Forelimb muscle (tissue), 1 donor: ENCODE data around the gene ZNF548. TPM values are rescaled to one million over a fixed set of nuclear protein-coding genes. Genes with fewer than 3 reads are reported as not detected.
"Not testable (repeated sequence)": the region's sequence is repeated elsewhere in the genome, so short reads cannot be mapped to it uniquely, and the experiment has no call there.

Experiments used
- DNase-seq: peaks from one replicate; pipeline ENCODE4 v3.0.0-alpha.2; 2013; ENCODE audit warnings: low read depth
- polyA plus RNA-seq: library from polyadenylated mRNA; unstranded; fragments of 120-200 nt; gene quantifications from one replicate; pipeline ENCODE4 v1.2.1, GENCODE V29; 2013; ENCODE audit not compliant: insufficient read length

Gene ZNF548
- 20.9 TPM for polyA plus RNA-seq

DNA sequence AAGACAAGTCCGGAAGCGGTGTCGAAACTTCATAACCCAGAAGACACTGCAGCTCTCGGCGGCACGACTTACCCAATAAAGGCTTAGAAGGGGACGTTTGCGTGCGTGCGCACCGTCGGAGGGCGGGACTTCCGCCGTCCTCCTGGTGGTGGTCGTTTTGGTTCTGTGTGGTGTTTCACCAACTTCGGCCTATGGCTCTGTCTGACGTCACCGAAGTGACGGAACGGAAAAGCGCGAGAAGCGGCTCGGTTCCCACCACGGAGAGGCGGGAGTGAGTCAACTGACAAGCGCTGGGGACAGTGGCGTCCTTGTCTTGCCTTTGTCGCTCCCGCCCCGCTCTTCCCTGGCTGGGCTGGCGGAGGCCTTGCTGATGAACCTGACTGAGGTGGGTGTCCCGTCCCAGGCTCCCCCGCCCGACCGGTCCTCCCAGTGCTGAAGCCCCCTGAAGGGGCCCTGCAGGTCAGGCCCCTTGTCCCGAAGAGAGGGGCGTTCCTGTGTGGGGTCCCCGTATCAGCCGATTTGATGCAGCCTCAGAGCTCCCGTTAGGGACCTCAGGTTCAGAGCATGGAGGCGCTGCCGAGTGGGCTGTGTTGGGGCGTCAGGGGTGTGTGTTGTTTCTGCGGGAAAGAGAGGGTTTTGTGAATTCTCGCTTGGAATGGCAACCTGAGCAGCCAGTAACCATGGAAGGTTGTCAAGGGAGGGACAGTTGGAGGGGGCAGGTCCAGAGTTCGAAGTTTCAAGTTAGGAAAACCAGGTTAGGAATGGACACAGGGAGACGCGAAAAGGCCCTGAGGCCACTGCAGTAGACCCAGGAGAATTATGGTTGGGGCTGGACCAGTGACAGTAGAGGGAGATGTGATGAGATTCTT, at the start of gene ZNF548:
TSS of gene ZNF548 (plus strand) at position 125 of the 869 bp plus-strand sequence. CDS start at position 371, 246 bp downstream.
- DNase-seq = peak; percentile 97

DNA sequence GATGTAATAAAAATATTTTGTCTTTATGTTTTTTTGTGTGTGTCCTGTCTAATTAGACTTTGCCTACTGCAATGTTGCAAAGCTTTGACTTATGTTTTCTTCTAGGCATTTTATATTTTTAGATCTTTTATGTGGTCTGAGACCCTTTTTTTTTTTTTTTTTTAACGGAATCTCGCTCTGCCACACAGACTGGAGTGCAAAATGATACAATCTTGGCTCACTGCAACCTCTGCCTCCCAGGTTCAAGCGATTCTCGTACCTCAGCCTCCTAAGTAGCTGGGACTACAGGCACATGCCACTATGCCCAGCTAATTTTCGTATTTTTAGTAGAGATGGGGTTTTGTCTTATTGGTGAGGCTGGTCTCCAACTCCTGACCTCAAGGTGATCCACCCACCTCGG, 47.1 kb upstream of the ZNF548 start:
- no peak for DNase-seq

- no peak for DNase-seq
Observed at GRCh38 chr19:57348136-57348535, 41.5 kb upstream of the ZNF548 start.

DNA sequence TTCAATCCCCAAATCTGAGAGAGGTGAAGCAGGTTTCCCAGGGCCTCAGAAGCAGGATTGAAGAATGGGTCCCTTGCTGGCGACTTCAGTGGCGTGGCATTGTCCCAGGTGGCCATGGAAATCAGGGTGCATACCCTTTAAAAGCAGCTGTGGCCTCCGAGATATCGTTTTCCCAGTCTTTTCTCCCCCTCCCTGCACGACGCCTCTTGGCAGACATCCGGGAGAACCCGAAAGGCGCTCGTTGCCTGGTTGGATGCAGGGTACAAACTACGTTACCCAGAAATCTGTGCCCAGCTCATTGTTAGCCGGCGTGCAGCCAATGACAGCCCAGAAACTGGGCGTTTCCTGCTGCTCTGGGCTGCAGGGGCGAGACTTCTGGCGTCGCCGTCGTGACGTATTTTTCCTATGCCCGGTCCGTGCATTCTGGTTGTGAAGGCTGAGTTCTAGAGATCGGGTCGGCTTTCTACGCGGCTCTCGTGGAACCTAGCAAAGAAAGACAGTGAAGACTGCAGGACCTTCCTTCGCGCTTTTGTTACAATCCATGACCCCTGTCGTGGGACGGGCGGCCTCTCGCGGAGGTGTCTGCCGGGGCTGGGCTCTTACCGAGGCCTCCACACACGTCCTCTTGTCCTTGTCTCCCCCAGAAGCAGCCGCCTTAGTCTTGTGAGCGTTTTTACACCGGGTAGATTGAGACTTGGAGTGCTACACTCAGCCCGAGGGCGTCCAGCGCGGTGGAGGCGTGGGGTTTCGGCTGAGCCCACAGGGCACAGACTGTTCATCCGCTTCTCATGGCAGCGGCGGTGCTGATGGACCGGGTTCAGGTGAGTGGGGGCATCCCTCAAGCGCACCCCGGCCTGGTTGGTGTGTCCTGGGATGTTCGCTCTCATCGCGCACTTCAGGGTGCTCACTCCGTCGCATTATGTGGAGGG, 38.5 kb upstream of the ZNF548 start, which contains the start of gene ZNF304:
TSS of gene ZNF304 (plus strand) at position 395 of the 929 bp plus-strand sequence. CDS start at position 789, 394 bp downstream.
- DNase-seq = peak; percentile 93

GRCh38 chr19:57351867-57352266, 37.8 kb upstream of the ZNF548 start:
- no peak for DNase-seq

DNA sequence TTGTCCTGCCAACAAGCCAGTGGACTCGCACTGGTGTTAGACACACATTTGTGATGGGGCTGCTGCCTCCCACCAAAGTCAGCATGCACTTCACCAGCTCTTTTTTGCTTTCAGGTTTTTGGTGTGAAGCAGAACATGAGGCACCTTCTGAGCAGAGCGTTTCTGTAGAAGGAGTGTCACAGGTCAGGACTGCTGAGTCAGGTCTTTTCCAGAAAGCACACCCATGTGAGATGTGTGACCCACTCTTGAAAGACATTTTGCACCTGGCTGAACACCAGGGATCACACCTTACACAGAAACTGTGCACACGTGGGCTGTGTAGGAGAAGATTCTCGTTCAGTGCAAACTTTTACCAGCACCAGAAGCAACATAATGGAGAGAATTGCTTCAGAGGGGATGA, 33.7 kb upstream of the ZNF548 start:
- DNase-seq = no peak

GRCh38 chr19:57357406-57357805, 32.2 kb upstream of the ZNF548 start:
- DNase-seq = no peak

DNA sequence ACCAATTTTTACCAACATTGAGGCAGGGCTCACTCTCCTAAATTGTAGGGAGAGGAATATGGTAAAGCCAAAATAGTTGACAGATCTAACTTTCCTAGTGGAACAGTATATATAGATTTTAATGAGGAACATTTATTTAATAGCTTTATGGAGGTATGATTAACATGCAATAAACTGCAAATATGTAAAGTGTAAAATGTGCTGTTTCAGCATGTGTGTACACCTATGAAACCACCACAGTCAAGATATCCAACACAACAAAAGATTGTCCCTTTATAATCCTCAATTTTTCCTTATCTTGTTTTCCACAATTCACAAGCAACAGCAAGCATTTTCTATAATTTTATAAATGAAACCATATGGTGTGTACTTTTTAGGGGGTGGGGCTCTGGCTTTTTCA, 30.4 kb upstream of the ZNF548 start:
- DNase-seq = no peak

GRCh38 chr19:57362419-57362818, 27.2 kb upstream of the ZNF548 start:
- DNase-seq = no peak

DNA sequence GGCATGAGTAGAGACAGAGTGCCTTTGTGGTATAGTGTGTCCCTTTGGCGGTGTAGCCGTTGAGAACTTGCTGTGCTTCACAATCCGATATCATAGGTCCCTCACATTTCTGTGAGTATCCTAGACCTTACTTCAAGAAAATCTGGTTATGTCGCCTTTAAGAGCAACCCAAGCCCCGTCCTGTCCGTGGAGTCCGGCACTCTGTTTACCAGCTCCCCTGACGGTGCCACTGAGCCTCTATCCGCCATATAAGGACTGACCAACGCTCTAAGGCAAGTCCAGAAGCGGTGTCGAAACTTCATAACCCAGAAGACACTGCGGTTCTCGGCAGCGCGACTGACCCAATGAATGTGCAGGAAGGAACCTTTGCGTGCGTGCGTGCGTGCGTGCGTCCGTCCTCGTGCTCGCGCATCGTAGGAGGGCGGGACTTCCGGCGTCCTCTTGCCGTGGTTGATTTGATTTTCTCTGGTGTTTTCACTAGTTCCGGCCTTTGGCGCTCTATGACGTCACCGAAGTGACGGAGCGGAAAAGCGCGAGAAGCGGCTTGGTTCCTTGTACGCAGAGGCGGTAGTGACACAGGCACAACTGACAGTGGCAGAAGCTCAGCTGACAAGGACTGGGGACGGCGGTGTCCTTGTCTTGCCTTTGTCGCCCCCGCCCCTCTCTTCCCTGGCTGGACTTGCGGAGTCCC, 26.5 kb upstream of the ZNF548 start, which contains the start of the genes TRAPPC2B and ZNF547:
TSS of gene TRAPPC2B (plus strand) at position 555 of the 691 bp plus-strand sequence. CDS start 1,283 bp downstream, outside the sequence.
TSS of gene ZNF547 (plus strand) at position 555 of the 691 bp plus-strand sequence. CDS start 5,005 bp downstream, outside the sequence.
- peak; percentile 98 for DNase-seq

- DNase-seq = no peak
Observed at GRCh38 chr19:57363688-57364181, 25.9 kb upstream of the ZNF548 start.

GRCh38 chr19:57366776-57367175, 22.9 kb upstream of the ZNF548 start:
- DNase-seq = no peak

DNA sequence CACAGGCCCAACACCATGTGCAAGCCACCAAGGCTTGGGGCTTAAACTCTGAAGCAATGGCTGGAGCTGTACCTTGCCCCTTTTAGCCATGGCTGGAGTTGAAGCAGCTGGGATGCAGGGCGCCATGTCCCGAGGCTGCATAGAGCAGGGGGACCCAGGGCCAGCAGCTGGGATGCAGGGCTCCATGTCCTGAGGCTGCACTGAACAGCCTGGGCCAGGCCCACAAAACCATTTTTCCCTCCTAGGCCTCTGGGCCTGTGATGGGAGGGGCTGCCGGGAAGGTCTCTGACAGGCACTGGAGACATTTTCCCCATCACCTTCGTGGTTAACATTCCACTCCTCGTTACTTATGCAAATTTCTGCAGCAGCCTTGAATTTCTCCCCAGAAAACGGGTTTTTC, 15.5 kb upstream of the ZNF548 start:
- DNase-seq = no peak

- not testable (repeated sequence) for DNase-seq
Observed at GRCh38 chr19:57374647-57375046, 15.0 kb upstream of the ZNF548 start.

DNA sequence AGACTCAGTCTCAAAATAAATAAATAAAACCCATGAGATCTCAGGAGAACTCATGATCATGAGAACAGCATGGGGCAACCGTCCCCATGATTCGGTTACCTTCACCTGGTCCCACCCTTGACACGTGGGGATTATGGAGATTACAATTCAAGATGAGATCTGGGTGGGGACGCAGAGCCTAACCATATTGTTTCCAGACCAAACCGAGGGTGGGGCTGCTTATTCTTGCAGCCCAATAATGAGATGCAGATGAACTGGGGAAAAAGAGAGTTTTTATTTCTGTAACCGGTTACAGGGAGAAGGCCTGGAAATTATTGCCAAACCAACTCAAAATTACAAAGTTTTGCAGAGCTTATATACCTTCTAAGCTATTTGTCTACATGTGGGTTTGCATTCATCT, 13.5 kb upstream of the ZNF548 start:
- no peak for DNase-seq

DNA sequence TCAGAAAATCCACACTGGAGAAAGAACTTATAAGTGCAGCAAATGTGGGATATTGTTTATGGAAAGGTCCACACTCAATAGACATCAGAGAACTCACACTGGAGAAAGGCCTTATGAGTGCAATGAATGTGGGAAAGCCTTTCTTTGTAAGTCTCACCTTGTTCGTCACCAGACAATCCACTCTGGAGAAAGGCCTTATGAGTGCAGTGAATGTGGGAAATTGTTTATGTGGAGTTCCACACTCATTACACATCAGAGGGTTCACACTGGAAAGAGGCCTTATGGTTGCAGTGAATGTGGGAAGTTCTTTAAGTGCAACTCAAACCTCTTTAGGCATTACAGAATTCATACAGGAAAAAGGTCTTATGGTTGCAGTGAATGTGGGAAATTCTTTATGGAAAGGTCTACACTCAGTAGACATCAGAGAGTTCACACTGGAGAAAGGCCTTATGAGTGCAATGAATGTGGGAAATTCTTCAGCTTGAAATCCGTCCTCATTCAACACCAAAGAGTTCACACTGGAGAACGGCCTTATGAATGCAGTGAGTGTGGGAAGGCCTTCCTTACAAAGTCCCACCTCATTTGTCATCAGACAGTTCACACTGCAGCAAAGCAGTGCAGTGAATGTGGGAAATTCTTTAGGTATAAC, 12.0 kb upstream of the ZNF548 start:
- DNase-seq = no peak

DNA sequence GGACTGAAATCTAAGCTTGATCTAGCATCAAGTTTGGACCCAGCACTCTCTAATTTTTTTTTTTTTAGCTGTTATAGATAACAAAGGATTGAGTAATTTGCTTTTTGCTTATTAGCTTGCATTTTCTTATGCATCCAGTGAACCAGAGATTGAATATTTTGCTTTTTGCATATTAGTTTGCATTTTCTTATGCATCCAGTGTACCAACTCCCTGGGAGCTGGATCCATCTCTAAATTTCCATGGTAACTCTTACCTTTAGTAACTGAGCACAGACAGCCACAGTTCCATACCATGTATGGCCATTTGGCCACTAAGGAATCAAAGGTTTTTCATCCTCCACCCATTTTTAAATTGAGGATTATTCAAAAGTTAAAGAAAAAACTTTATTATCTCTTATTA, 8.7 kb upstream of the ZNF548 start:
- DNase-seq = no peak

GRCh38 chr19:57382806-57383488, 6.7 kb upstream of the ZNF548 start:
- no peak for DNase-seq

- DNase-seq = no peak
Observed at GRCh38 chr19:57389194-57389729, 392 bp upstream of the ZNF548 start.

GRCh38 chr19:57395710-57396109, 6.1 kb downstream of the ZNF548 start:
- DNase-seq = no peak
